H9 (cell line): ENCODE results near the gene ITPR1. TPM values are rescaled to one million over a fixed set of nuclear protein-coding genes. Genes with fewer than 3 reads are reported as not detected.

Experiments
- DNase-seq: peaks from one replicate; pipeline ENCODE4 v3.0.0-alpha.2; 2017
- H2AFZ ChIP-seq: one replicate; pipeline ENCODE4 v1.6.1; 2013; ENCODE audit warnings: mild to moderate bottlenecking, low read length, control low read depth, moderate library complexity
- H2AK5ac ChIP-seq: 2 replicates; pipeline ENCODE4 v1.6.1; 2013; ENCODE audit warnings: low read length, control low read depth, mixed read lengths; ENCODE audit not compliant: insufficient read length
- H2BK120ac ChIP-seq: one replicate; pipeline ENCODE4 v1.6.1; 2013; ENCODE audit warnings: low read depth, mild to moderate bottlenecking, low read length, control low read depth, inconsistent platforms; ENCODE audit not compliant: poor library complexity, severe bottlenecking
- H2BK12ac ChIP-seq: 2 replicates; pipeline ENCODE4 v1.6.1; 2013; ENCODE audit warnings: low read length, control low read depth, mixed read lengths, low read depth; ENCODE audit not compliant: insufficient read length
- H2BK15ac ChIP-seq: 2 replicates; pipeline ENCODE4 v1.6.1; 2013; ENCODE audit warnings: low read depth, low read length, control low read depth
- H2BK20ac ChIP-seq: one replicate; pipeline ENCODE4 v1.6.1; 2013; ENCODE audit warnings: low read depth, mild to moderate bottlenecking, low read length, control low read depth, inconsistent platforms; ENCODE audit not compliant: poor library complexity, severe bottlenecking
- H2BK5ac ChIP-seq: 2 replicates; pipeline ENCODE4 v1.6.1; 2013; ENCODE audit warnings: low read length, control low read depth, mixed read lengths; ENCODE audit not compliant: insufficient read length
- H3K14ac ChIP-seq: 2 replicates; pipeline ENCODE4 v1.6.1; 2013; ENCODE audit warnings: low read length, control low read depth; ENCODE audit not compliant: insufficient read depth
- H3K18ac ChIP-seq: 2 replicates; pipeline ENCODE4 v1.6.1; 2013; ENCODE audit warnings: low read depth, mild to moderate bottlenecking, mixed read lengths, low read length, control low read depth; ENCODE audit not compliant: insufficient read length
- H3K23ac ChIP-seq: 2 replicates; pipeline ENCODE4 v1.6.1; 2013; ENCODE audit warnings: low read length, control low read depth, mixed read lengths, low read depth; ENCODE audit not compliant: insufficient read length
- H3K23me2 ChIP-seq: 2 replicates; pipeline ENCODE4 v1.6.1; 2013; ENCODE audit warnings: low read depth, mild to moderate bottlenecking, mixed read lengths, low read length, control low read depth; ENCODE audit not compliant: insufficient read length, poor library complexity, severe bottlenecking
- H3K27ac ChIP-seq: 2 replicates; pipeline ENCODE4 v1.5.1; 2013; ENCODE audit warnings: low read length, control low read depth, mixed read lengths, low read depth; ENCODE audit not compliant: insufficient read length
- H3K27me3 ChIP-seq: 2 replicates; pipeline ENCODE4 v1.6.1; 2013; ENCODE audit warnings: low read length, control low read depth, inconsistent platforms; ENCODE audit not compliant: insufficient read depth
- H3K4ac ChIP-seq: 2 replicates; pipeline ENCODE4 v1.6.1; 2013; ENCODE audit warnings: low read depth, mild to moderate bottlenecking, control low read depth, inconsistent platforms, low read length, moderate library complexity
- H3K4me1 ChIP-seq: 2 replicates; pipeline ENCODE4 v1.6.1; 2013; ENCODE audit warnings: low read length, control low read depth, inconsistent platforms; ENCODE audit not compliant: insufficient read depth
- H3K4me2 ChIP-seq: 2 replicates; pipeline ENCODE4 v1.6.1; 2013; ENCODE audit warnings: low read length, control low read depth, mixed read lengths; ENCODE audit not compliant: insufficient read length, insufficient read depth
- H3K56ac ChIP-seq: 2 replicates; pipeline ENCODE4 v1.6.1; 2013; ENCODE audit warnings: low read depth, mild to moderate bottlenecking, mixed read lengths, low read length, control low read depth; ENCODE audit not compliant: insufficient read length
- H3K79me1 ChIP-seq: 2 replicates; pipeline ENCODE4 v1.6.1; 2013; ENCODE audit warnings: low read depth, mild to moderate bottlenecking, moderate library complexity, low read length, control low read depth, inconsistent platforms; ENCODE audit not compliant: insufficient read depth, poor library complexity, severe bottlenecking
- H3K79me2 ChIP-seq: 2 replicates; pipeline ENCODE4 v1.6.1; 2013; ENCODE audit warnings: low read length, control low read depth, inconsistent platforms; ENCODE audit not compliant: insufficient read depth
- H3K9ac ChIP-seq: 2 replicates; pipeline ENCODE4 v1.6.1; 2013; ENCODE audit warnings: low read length, control low read depth, mixed read lengths; ENCODE audit not compliant: insufficient read length; ENCODE audit errors: extremely low read depth
- H3K9me3 ChIP-seq: one replicate; pipeline ENCODE4 v1.6.1; 2013; ENCODE audit warnings: low read depth, low read length, inconsistent platforms; ENCODE audit not compliant: control insufficient read depth
- H3T11ph ChIP-seq: one replicate; pipeline ENCODE4 v1.6.1; 2013; ENCODE audit warnings: mild to moderate bottlenecking, low read length, control low read depth, inconsistent platforms
- H4K20me1 ChIP-seq: one replicate; pipeline ENCODE4 v1.6.1; 2013; ENCODE audit not compliant: control insufficient read depth, insufficient read length, insufficient read depth
- H4K5ac ChIP-seq: 2 replicates; pipeline ENCODE4 v1.6.1; 2013; ENCODE audit warnings: low read depth, mild to moderate bottlenecking, mixed read lengths, low read length, control low read depth; ENCODE audit not compliant: insufficient read length
- H4K8ac ChIP-seq: replicated peaks from 2 replicates; pipeline ENCODE4 v1.6.1; 2013; ENCODE audit warnings: low read length, control low read depth, mixed read lengths, low read depth; ENCODE audit not compliant: insufficient read length
- H4K91ac ChIP-seq: 2 replicates; pipeline ENCODE4 v1.6.1; 2013; ENCODE audit warnings: low read depth, mild to moderate bottlenecking, moderate library complexity, mixed read lengths, low read length, control low read depth; ENCODE audit not compliant: insufficient read length
- H3K27ac Mint-ChIP-seq, 3 experiments: 2 replicates in 2 of 3; 3 replicates in 1 of 3; pipeline ENCODE4 v1.8.0; 2020 to 2021; ENCODE audit warnings: mixed read lengths in 3 of 3, mild to moderate bottlenecking in 1 of 3, moderate library complexity in 1 of 3
- H3K27me3 Mint-ChIP-seq: 2 replicates; pipeline ENCODE4 v1.8.0; 2021; ENCODE audit warnings: low read depth, mild to moderate bottlenecking, moderate library complexity, mixed read lengths
- H3K36me3 Mint-ChIP-seq, 3 experiments: 2 replicates in 2 of 3; 3 replicates in 1 of 3; pipeline ENCODE4 v1.8.0; 2020 to 2021; ENCODE audit warnings: low read depth in 3 of 3, mixed read lengths in 3 of 3; ENCODE audit not compliant: insufficient read depth in 1 of 3
- H3K4me1 Mint-ChIP-seq, 2 experiments: 2 replicates each; pipeline ENCODE4 v1.8.0; 2020; ENCODE audit warnings: mixed read lengths in 2 of 2
- H3K4me3 Mint-ChIP-seq, 2 experiments: 2 replicates in 1 of 2; 3 replicates in 1 of 2; pipeline ENCODE4 v1.8.0; 2020 to 2021; ENCODE audit warnings: mild to moderate bottlenecking in 2 of 2, mixed read lengths in 2 of 2, moderate library complexity in 1 of 2
- H3K9me3 Mint-ChIP-seq, 2 experiments: 2 replicates in 1 of 2; 3 replicates in 1 of 2; pipeline ENCODE4 v1.8.0; 2020; ENCODE audit warnings: mild to moderate bottlenecking in 2 of 2, mixed read lengths in 2 of 2, moderate library complexity in 1 of 2
- CTCF ChIP-seq: fragments of 200-600 bp; sonication (generic); conservative IDR thresholded peaks from 3 replicates; pipeline ENCODE4 v1.8.0; 2021; ENCODE audit warnings: antibody characterized with exemption, mild to moderate bottlenecking
- WGBS: extraction: QIAGEN DNeasy Blood & Tissue Kit; methylation state at CpG from one replicate; pipeline ENCODE4 v1.1.7; 2013; ENCODE audit warnings: missing lambda C conversion rate, low lambda C conversion rate, mixed read lengths; ENCODE audit not compliant: insufficient read length; ENCODE audit errors: extremely low coverage; 5-methylcytosine and 5-hydroxymethylcytosine counted together
- total RNA-seq: library from RNA; stranded (reverse); gene quantifications from 2 replicates; pipeline ENCODE4 v1.2.1, GENCODE V29; 2021

The ITPR1 gene
- total RNA-seq, 1 experiment from 2014 or later, result 4.2 TPM

GRCh38 chr3:4821338-4821737 lies 328.2 kb downstream of the ITPR1 start:
- Histone ChIP-seq H2BK12ac (no peak overlapping the region), H3K56ac (no peak overlapping the region), H3K27ac (no peak overlapping the region), H2AK5ac (no peak overlapping the region), H3K9ac (no peak overlapping the region), H4K91ac (no peak overlapping the region), H3K23me2 (no peaks in the 10 kb centered on the region), H2AFZ (no peak overlapping the region), H4K5ac (no peak overlapping the region), H2BK20ac (no peak overlapping the region), H3K4me1 (peaks cover 2% of the 10 kb centered on the region; the same call in 1 of the 2 replicates), H3K79me2 (no peaks in the 10 kb centered on the region), H3K23ac (no peak overlapping the region), H4K20me1 (no peaks in the 10 kb centered on the region), H3T11ph (no peak overlapping the region), H3K4me2 (no peak overlapping the region), H2BK5ac (no peak overlapping the region), H3K18ac (no peak overlapping the region), H3K4ac (no peak overlapping the region), H2BK15ac (no peak overlapping the region), H3K14ac (no peak overlapping the region), H4K8ac (no peak overlapping the region), H3K27me3 (no peaks in the 10 kb centered on the region), H2BK120ac (no peak overlapping the region), H3K9me3 (no peaks in the 10 kb centered on the region), H3K79me1 (no peaks in the 10 kb centered on the region)
- TF ChIP-seq CTCF, result no peak
- H3K27me3 Mint-ChIP-seq, result peaks cover 1% of the 10 kb centered on the region; the same call in 1 of the 2 replicates
- peaks cover 16 to 21% (median 17%) of the 10 kb centered on the region in 3 experiments for H3K36me3 Mint-ChIP-seq
- H3K9me3 Mint-ChIP-seq, result peaks cover 13 to 14% of the 10 kb centered on the region in 2 experiments
- H3K4me3 Mint-ChIP-seq, result no peak overlapping the region
- WGBS, result no CpG with 5 or more reads among the region's 2 CpGs
- H3K27ac Mint-ChIP-seq, result no peak overlapping the region
- DNase-seq, result no peak
- H3K4me1 Mint-ChIP-seq, result peaks cover 13 to 18% of the 10 kb centered on the region in 2 experiments
